Ishikawa (cell line): ENCODE data around the gene KCNH3.

Experiments
- CEBPB ChIP-seq: IDR thresholded peaks from 2 replicates; pipeline ENCODE4 v1.6.1; 2012
- CREB1 ChIP-seq: IDR thresholded peaks from 2 replicates; pipeline ENCODE4 v1.6.1; 2012; ENCODE audit warnings: low read depth
- EGR1 ChIP-seq: IDR thresholded peaks from 2 replicates; pipeline ENCODE4 v1.6.1; 2012
- EP300 ChIP-seq: IDR thresholded peaks from 2 replicates; pipeline ENCODE4 v1.6.1; 2012; ENCODE audit warnings: borderline replicate concordance
- FOXM1 ChIP-seq: IDR thresholded peaks from 2 replicates; pipeline ENCODE4 v1.6.1; 2012; ENCODE audit warnings: low read depth, borderline replicate concordance
- NFIC ChIP-seq: IDR thresholded peaks from 2 replicates; pipeline ENCODE4 v1.6.1; 2012
- RAD21 ChIP-seq: IDR thresholded peaks from 2 replicates; pipeline ENCODE4 v1.6.1; 2012; ENCODE audit warnings: low read depth
- TAF1 ChIP-seq: IDR thresholded peaks from 2 replicates; pipeline ENCODE4 v1.6.1; 2012; ENCODE audit warnings: low read depth, mild to moderate bottlenecking
- TCF12 ChIP-seq: IDR thresholded peaks from 2 replicates; pipeline ENCODE4 v1.6.1; 2012; ENCODE audit warnings: low read depth
- TEAD4 ChIP-seq: IDR thresholded peaks from 2 replicates; pipeline ENCODE4 v1.6.1; 2012
- YY1 ChIP-seq: IDR thresholded peaks from 2 replicates; pipeline ENCODE4 v1.6.1; 2012; ENCODE audit warnings: low read depth
- ZBTB7A ChIP-seq: IDR thresholded peaks from 2 replicates; pipeline ENCODE4 v1.6.1; 2012; ENCODE audit warnings: low read depth
- TF ChIP-seq, protein P1 (sequence below): IDR thresholded peaks from 2 replicates; pipeline ENCODE4 v1.6.1; 2012
- TF ChIP-seq, protein P2 (sequence below): IDR thresholded peaks from 2 replicates; pipeline ENCODE4 v1.6.1; 2012; ENCODE audit warnings: low read depth, mild to moderate bottlenecking
- TF ChIP-seq, protein P3 (sequence below): IDR thresholded peaks from 2 replicates; pipeline ENCODE4 v1.6.1; 2012

The KCNH3 gene

GRCh38 chr12:49585477-49586459, 46.9 kb downstream of the KCNH3 start:
- TF ChIP-seq NFIC (no peak), TCF12 (no peak), EGR1 (no peak), EP300 (no peak), ZBTB7A (no peak), CREB1 (no peak), RAD21 (no peak), FOXM1 (no peak), TEAD4 (no peak), YY1 (no peak)
- TF ChIP-seq, protein P1, sequence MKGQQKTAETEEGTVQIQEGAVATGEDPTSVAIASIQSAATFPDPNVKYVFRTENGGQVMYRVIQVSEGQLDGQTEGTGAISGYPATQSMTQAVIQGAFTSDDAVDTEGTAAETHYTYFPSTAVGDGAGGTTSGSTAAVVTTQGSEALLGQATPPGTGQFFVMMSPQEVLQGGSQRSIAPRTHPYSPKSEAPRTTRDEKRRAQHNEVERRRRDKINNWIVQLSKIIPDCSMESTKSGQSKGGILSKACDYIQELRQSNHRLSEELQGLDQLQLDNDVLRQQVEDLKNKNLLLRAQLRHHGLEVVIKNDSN: no peak
- TF ChIP-seq, protein P2, sequence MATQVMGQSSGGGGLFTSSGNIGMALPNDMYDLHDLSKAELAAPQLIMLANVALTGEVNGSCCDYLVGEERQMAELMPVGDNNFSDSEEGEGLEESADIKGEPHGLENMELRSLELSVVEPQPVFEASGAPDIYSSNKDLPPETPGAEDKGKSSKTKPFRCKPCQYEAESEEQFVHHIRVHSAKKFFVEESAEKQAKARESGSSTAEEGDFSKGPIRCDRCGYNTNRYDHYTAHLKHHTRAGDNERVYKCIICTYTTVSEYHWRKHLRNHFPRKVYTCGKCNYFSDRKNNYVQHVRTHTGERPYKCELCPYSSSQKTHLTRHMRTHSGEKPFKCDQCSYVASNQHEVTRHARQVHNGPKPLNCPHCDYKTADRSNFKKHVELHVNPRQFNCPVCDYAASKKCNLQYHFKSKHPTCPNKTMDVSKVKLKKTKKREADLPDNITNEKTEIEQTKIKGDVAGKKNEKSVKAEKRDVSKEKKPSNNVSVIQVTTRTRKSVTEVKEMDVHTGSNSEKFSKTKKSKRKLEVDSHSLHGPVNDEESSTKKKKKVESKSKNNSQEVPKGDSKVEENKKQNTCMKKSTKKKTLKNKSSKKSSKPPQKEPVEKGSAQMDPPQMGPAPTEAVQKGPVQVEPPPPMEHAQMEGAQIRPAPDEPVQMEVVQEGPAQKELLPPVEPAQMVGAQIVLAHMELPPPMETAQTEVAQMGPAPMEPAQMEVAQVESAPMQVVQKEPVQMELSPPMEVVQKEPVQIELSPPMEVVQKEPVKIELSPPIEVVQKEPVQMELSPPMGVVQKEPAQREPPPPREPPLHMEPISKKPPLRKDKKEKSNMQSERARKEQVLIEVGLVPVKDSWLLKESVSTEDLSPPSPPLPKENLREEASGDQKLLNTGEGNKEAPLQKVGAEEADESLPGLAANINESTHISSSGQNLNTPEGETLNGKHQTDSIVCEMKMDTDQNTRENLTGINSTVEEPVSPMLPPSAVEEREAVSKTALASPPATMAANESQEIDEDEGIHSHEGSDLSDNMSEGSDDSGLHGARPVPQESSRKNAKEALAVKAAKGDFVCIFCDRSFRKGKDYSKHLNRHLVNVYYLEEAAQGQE: no peak
- TF ChIP-seq, protein P3, sequence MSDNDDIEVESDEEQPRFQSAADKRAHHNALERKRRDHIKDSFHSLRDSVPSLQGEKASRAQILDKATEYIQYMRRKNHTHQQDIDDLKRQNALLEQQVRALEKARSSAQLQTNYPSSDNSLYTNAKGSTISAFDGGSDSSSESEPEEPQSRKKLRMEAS: no peak

DNA sequence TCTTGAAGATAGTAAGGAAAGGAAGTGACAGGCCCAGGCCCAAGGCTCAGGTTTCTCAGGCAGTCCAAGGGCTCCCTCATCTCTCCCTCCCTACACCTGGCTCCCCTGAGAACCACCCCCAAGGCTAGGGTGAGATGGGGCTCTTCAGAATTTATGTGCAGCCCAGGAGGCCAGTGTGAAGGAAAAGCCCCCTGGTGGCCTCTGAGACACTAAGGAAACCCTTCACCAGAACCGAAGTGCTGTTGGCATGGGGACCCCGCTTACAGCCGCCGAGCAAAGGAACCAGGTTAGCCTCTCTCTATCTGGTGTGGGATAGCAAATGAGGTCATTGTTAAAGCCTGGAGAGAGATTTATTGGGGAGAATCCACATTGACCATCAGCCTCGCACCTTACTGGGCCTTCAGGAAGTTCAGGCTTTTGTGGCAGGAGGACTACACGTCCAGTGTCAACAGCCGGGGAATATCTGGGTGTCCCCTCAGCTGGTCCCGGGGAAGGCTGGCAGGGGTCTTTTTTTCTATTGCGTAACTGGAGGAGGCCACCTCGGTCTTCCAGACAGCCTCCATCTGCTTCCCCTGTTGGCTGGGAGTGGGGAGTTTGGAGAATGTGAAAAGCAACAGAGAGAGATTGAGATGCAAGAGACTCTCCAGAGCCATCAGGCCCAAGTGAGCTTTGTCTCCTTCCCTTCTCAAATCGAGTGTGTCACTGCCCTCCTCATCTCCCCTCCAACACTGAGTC, 48.5 kb downstream of the KCNH3 start:
- TF ChIP-seq, protein P2: no peak
- TF ChIP-seq EP300 (no peak), CEBPB (no peak), FOXM1 (no peak), TAF1 (no peak), NFIC (no peak), CREB1 (no peak), ZBTB7A (no peak), TCF12 (no peak), YY1 (no peak), RAD21 (no peak)
- TF ChIP-seq, protein P3: no peak

GRCh38 chr12:49588281-49588680, 49.5 kb downstream of the KCNH3 start:
- TF ChIP-seq TCF12 (no peak), TAF1 (no peak), EGR1 (no peak), CEBPB (no peak), CREB1 (no peak), EP300 (no peak), YY1 (no peak), ZBTB7A (no peak), RAD21 (no peak), NFIC (no peak)
- TF ChIP-seq, protein P2: no peak
- TF ChIP-seq, protein P3: no peak
- TF ChIP-seq, protein P1: no peak
